Kidney epithelial cell (primary cell): Measurements from ENCODE around the gene PAK2. TPM values are rescaled to one million over a fixed set of nuclear protein-coding genes. Genes with fewer than 3 reads are reported as not detected.

Experiments used
- DNase-seq: peaks from one replicate; pipeline ENCODE4 v3.0.0-alpha.2; 2010; ENCODE audit warnings: low read depth
- H3K27me3 ChIP-seq: 2 replicates; pipeline ENCODE4 v1.6.0; 2011; ENCODE audit warnings: low read length; ENCODE audit not compliant: control insufficient read depth, insufficient read depth
- H3K36me3 ChIP-seq: 2 replicates; pipeline ENCODE4 v1.5.1; 2011; ENCODE audit warnings: low read length; ENCODE audit not compliant: control insufficient read depth, insufficient read depth
- H3K4me3 ChIP-seq: 2 replicates; pipeline ENCODE4 v1.5.1; 2011; ENCODE audit warnings: low read depth, mild to moderate bottlenecking, control low read depth, low read length
- total RNA-seq: library from RNA; depleted of rRNA; stranded (reverse); fragments of >200 nt; gene quantifications from 2 replicates; pipeline ENCODE4 v1.2.3, GENCODE V29; 2015
- TF ChIP-seq, protein P1 (sequence below): IDR thresholded peaks from 2 replicates; pipeline ENCODE4 v1.5.1; 2011; ENCODE audit warnings: mild to moderate bottlenecking, moderate library complexity, low read length, control low read depth, inconsistent platforms; ENCODE audit not compliant: insufficient read depth, poor library complexity, severe bottlenecking

The PAK2 gene
- total RNA-seq, 1 donor from 2014 or later = 50.6 TPM

DNA sequence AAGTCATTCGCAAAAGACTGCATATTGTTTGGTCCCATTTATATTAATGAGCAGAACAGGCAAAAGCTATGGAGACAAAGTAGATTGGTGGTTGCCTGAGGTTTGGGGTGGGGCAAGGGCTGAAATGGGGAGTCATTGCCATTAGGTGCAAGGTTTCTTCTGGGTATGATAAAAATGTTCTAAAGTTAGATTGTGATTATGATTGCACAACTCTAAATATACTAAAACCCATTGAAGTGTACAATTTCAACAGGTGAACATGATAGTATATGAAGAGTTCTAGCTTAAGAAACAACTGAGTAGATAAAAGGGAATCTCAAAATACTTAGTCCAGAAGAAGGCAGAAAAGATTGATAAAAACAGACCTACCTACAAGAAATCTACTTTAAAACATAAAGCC is 56.7 kb downstream of the PAK2 start:
- Histone ChIP-seq H3K27me3 (no peaks in the 10 kb centered on the region), H3K4me3 (no peak overlapping the region), H3K36me3 (no peaks in the 10 kb centered on the region)
- DNase-seq = no peak
- TF ChIP-seq, protein P1, sequence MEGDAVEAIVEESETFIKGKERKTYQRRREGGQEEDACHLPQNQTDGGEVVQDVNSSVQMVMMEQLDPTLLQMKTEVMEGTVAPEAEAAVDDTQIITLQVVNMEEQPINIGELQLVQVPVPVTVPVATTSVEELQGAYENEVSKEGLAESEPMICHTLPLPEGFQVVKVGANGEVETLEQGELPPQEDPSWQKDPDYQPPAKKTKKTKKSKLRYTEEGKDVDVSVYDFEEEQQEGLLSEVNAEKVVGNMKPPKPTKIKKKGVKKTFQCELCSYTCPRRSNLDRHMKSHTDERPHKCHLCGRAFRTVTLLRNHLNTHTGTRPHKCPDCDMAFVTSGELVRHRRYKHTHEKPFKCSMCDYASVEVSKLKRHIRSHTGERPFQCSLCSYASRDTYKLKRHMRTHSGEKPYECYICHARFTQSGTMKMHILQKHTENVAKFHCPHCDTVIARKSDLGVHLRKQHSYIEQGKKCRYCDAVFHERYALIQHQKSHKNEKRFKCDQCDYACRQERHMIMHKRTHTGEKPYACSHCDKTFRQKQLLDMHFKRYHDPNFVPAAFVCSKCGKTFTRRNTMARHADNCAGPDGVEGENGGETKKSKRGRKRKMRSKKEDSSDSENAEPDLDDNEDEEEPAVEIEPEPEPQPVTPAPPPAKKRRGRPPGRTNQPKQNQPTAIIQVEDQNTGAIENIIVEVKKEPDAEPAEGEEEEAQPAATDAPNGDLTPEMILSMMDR = no peak

DNA sequence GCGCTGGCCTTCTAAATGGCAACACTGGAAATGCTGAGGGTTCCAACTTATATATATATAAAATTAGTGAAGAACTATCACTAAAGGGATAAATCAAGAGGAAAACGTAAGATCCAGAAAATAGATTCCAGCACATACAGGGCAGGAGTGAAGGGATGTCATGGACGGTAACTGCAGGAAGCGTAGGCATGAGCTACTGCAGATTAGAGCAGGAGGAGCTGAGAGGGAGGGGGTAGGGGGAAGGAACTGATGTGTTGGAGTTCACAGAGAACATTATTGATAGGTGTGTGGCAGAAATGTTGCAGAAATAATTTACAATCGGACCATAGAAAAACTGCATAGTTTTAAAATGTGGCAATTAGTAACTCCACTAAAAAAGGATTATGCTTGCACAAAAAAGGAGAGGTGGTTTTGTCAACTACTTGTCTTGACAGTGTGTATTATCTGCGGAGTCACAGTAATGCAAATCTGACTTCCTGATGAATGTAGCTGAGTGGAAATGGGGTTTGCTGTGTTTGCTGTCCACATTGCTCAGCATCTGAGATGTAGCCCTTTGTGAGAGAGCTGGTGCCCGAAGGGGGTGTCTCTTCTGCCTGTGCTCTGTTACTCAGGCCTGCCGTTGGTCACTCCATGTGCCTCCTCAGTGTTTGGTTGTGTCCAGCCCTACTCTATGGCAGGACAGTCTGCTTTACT is 61.2 kb downstream of the PAK2 start:
- no peak for DNase-seq
- Histone ChIP-seq H3K36me3 (no peaks in the 10 kb centered on the region), H3K4me3 (no peak overlapping the region), H3K27me3 (no peaks in the 10 kb centered on the region)
- TF ChIP-seq, protein P1 = no peak

DNA sequence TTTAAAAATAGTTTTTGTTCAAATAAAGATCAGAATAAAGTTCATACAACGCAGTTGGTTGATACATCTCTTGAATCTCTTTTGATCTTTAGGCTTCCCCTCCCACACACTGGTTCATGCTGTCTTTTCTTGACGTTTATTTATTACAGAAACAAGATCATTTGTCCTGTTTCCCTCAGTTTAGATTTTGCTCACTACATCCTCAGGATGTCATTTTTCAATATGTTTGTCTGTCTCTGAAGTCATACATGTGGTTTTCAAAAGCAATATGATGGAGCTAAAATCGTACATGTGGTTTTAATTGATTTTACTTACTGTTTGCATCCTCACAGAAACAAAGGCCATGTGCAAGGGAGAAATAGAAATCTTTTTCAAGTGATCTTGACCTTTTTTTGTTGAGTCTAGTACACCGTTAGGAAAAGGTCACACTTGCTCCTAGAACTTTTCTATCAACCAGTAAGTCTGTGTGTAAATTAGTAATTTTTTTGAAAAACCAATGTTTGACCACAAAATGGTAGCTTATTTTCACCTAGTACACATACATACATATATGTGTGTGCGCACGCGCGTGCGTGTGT is 64.3 kb downstream of the PAK2 start:
- no peak for DNase-seq
- Histone ChIP-seq H3K27me3 (no peaks in the 10 kb centered on the region), H3K4me3 (no peak overlapping the region), H3K36me3 (no peaks in the 10 kb centered on the region)
- TF ChIP-seq, protein P1 = no peak

DNA sequence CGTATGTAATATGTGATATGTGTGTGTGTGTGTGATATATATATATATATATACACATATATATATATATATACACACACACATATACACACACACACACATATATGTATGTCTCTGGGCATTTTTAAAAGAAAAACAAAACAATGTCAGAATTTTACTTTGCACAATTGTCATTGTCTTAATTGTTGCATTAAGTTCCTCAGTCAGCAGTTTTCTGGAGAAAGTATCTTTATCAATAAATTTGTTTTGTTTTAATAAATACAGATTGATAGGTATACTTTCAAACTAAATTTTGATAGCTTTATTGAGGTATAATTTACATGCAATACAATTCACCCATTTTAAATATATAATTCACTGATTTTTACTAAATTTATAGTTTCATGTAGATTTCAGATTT is 65.1 kb downstream of the PAK2 start:
- DNase-seq = no peak
- H3K36me3 ChIP-seq = no peaks in the 10 kb centered on the region
- H3K4me3 ChIP-seq = no peak overlapping the region
- H3K27me3 ChIP-seq = no peaks in the 10 kb centered on the region
- TF ChIP-seq, protein P1 = no peak

DNA sequence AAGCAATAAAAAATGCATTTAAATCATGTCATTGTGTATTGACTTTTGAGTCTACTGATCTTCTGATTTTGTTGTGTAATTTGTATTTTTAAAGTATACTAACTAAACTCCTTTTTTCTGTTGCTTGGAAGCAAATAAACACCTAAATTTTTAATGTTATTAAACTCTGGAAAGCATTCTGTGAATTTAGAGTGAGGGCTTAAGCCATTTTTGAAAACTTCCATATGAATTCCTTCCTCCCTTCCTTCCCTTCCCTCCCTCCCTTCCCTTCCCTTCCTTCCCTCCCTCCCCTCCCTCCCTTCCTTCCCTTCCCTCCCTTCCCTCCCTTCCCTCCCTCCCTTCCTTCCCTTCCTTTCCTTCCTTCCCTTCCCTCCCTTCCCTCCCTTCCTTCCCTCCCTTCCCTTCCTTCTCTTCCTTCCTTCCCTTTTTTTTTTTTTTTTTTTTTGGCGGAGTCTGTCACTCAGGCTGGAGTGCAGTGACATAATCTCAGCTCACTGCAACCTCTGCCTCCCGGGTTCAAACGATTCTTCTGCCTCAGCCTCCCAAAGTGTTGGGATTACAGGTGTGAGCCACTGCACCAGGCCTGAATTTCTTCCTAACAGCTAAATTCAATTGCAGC is 71.4 kb downstream of the PAK2 start:
- DNase-seq = no peak
- Histone ChIP-seq H3K36me3 (peaks cover 1% of the 10 kb centered on the region), H3K4me3 (no peak overlapping the region), H3K27me3 (no peaks in the 10 kb centered on the region)
- TF ChIP-seq, protein P1 = no peak
